HepG2 (cell line): Measurements from ENCODE around the gene NDRG3. TPM values are rescaled to one million over a fixed set of nuclear protein-coding genes. Genes with fewer than 3 reads are reported as not detected.
A peak's percentile ranks its signal among the peaks of the same experiment; 100 is the strongest.

Source experiments
- ATAC-seq: fragments of 200-7000 bp; cut with Tn5 transposase; 3 replicates; pipeline ENCODE4 v1.9.1; 2020; ENCODE audit warnings: mild to moderate bottlenecking, moderate library complexity
- BruUV-seq: library from RNA; stranded (reverse); fragments of 400-500 nt; replicated peaks from 2 replicates; lab custom pipeline; 2021; lab: Mats Ljungman, UMichigan
- CTCF ChIA-PET: fragments of 300-600 bp; formaldehyde crosslinking; extraction: SDS; loops from one replicate; lab custom pipeline; 2021; ENCODE audit warnings: low total read pairs, inconsistent platforms, low intra/inter-chr PET ratio; lab: Yijun Ruan, JAX
- POLR2A ChIA-PET: fragments of 350-600 bp; sonication (Branson Sonifier 250); formaldehyde crosslinking; loops from one replicate; lab custom pipeline; 2020; ENCODE audit warnings: antibody characterized with exemption, inconsistent platforms; lab: Yijun Ruan, JAX
- DNase-seq: peaks from one replicate; pipeline ENCODE4 v3.0.0-alpha.2; 2015; ENCODE audit warnings: low spot score
- FAIRE-seq: peaks from 3 replicates; lab custom pipeline; 2011; peaks lifted over from hg19 to GRCh38; lab: Jason Lieb, UNC
- H2AFZ ChIP-seq: one replicate; pipeline ENCODE4 v1.6.1; 2011; ENCODE audit warnings: low read length, inconsistent platforms
- H3K27ac ChIP-seq: fragments of 300-600 bp; 3 replicates; pipeline ENCODE4 v1.8.0; 2011; ENCODE audit warnings: mixed run types, mild to moderate bottlenecking, mixed read lengths, low read length, inconsistent platforms; ENCODE audit not compliant: insufficient read depth; ENCODE audit errors: extremely low read length
- H3K27me3 ChIP-seq, 2 experiments: fragments of 200-600 bp in 1 of 2; 2 replicates in 1 of 2; 3 replicates in 1 of 2; pipeline versions ENCODE4 v1.6.0 to v1.8.0; 2011; ENCODE audit warnings: low read length in 2 of 2, mild to moderate bottlenecking in 2 of 2, moderate library complexity in 2 of 2, inconsistent platforms in 1 of 2; ENCODE audit not compliant: insufficient read depth in 2 of 2, control insufficient read depth in 1 of 2
- H3K36me3 ChIP-seq, 2 experiments: fragments of 200-600 bp in 1 of 2; replicated peaks in 1 of 2; 2 replicates in 1 of 2; 3 replicates in 1 of 2; pipeline versions ENCODE4 v1.5.1 to v1.8.0; 2011; ENCODE audit warnings: low read length in 2 of 2, inconsistent platforms in 1 of 2; ENCODE audit not compliant: insufficient read depth in 2 of 2, control insufficient read depth in 1 of 2
- H3K4me1 ChIP-seq: 2 replicates; pipeline ENCODE4 v1.5.1; 2012; ENCODE audit warnings: low read length, inconsistent platforms; ENCODE audit not compliant: insufficient read depth
- H3K4me2 ChIP-seq: 2 replicates; pipeline ENCODE4 v1.6.0; 2011; ENCODE audit warnings: low read depth, low read length, inconsistent platforms
- H3K4me3 ChIP-seq, 3 experiments: fragments of 200-600 bp in 1 of 3; sonication (generic), shearing (Covaris generic) in 1 of 3; replicated peaks in 1 of 3; 2 replicates each; pipeline ENCODE4 v1.5.1; 2011 to 2016; ENCODE audit warnings: low read length in 3 of 3, inconsistent platforms in 2 of 3, low read depth in 2 of 3, mild to moderate bottlenecking in 2 of 3, control low read depth in 1 of 3, mixed read lengths in 1 of 3; ENCODE audit not compliant: insufficient read depth in 1 of 3
- H3K79me2 ChIP-seq: one replicate; pipeline ENCODE4 v1.6.1; 2011; ENCODE audit warnings: low read length, inconsistent platforms; ENCODE audit not compliant: insufficient read depth
- H3K9ac ChIP-seq: 2 replicates; pipeline ENCODE4 v1.6.0; 2011; ENCODE audit warnings: mild to moderate bottlenecking, low read depth, low read length, inconsistent platforms; ENCODE audit not compliant: insufficient read depth
- H3K9me3 ChIP-seq: 2 replicates; pipeline ENCODE4 v1.5.1; 2012; ENCODE audit warnings: mild to moderate bottlenecking, low read length
- H4K20me1 ChIP-seq: 2 replicates; pipeline ENCODE4 v1.6.0; 2011; ENCODE audit warnings: inconsistent platforms, mild to moderate bottlenecking, low read length, moderate library complexity; ENCODE audit not compliant: insufficient read depth
- GLI4 ChIP-seq: sonication (generic); formaldehyde crosslinking; IDR thresholded peaks from 2 replicates; pipeline ENCODE4 v1.5.1; 2020; ENCODE audit warnings: missing genetic modification reagents, mild to moderate bottlenecking, moderate library complexity, borderline replicate concordance
- KDM1A ChIP-seq: IDR thresholded peaks from 2 replicates; pipeline ENCODE4 v1.6.1; 2016; ENCODE audit warnings: missing compliant biosample characterization
- PHF5A ChIP-seq: IDR thresholded peaks from one replicate; pipeline ENCODE4 v1.6.1; 2018; ENCODE audit warnings: low read depth, missing genetic modification reagents; ENCODE audit not compliant: unreplicated experiment
- SAFB2 ChIP-seq: sonication (generic); formaldehyde crosslinking; IDR thresholded peaks from 2 replicates; pipeline ENCODE4 v1.5.1; 2020; ENCODE audit warnings: missing genetic modification reagents, low read depth, mild to moderate bottlenecking, borderline replicate concordance
- SP2 ChIP-seq: sonication (generic); formaldehyde crosslinking; IDR thresholded peaks from 2 replicates; pipeline ENCODE4 v1.5.1; 2020; ENCODE audit warnings: mild to moderate bottlenecking, missing genetic modification reagents
- TARDBP ChIP-seq: sonication (generic); formaldehyde crosslinking; IDR thresholded peaks from 2 replicates; pipeline ENCODE4 v1.8.0; 2022; ENCODE audit warnings: mild to moderate bottlenecking, missing genetic modification reagents
- TMF1 ChIP-seq: sonication (generic); formaldehyde crosslinking; IDR thresholded peaks from 2 replicates; pipeline ENCODE4 v1.8.1; 2022; ENCODE audit warnings: low read depth, missing genetic modification reagents
- XRCC5 ChIP-seq: fragments of 200-400 bp; formaldehyde crosslinking; optimal IDR thresholded peaks from 2 replicates; pipeline ENCODE3; 2017; ENCODE audit warnings: mild to moderate bottlenecking, low read length
- ZBTB20 ChIP-seq: sonication (generic); formaldehyde crosslinking; IDR thresholded peaks from 2 replicates; pipeline ENCODE4 v1.8.1; 2023; ENCODE audit warnings: missing genetic modification reagents, low read depth, mild to moderate bottlenecking, borderline replicate concordance
- ZNF18 ChIP-seq: sonication (generic); formaldehyde crosslinking; IDR thresholded peaks from 2 replicates; pipeline ENCODE4 v1.8.0; 2022; ENCODE audit warnings: mild to moderate bottlenecking, missing genetic modification reagents; ENCODE audit not compliant: insufficient replicate concordance
- ZNF224 ChIP-seq: sonication (generic); formaldehyde crosslinking; IDR thresholded peaks from 2 replicates; pipeline ENCODE4 v1.5.0; 2020; ENCODE audit warnings: mild to moderate bottlenecking, missing genetic modification reagents
- ZNF234 ChIP-seq: sonication (generic); formaldehyde crosslinking; conservative IDR thresholded peaks from 2 replicates; pipeline ENCODE4 v1.5.1; 2020; ENCODE audit warnings: mild to moderate bottlenecking, missing genetic modification reagents
- ZNF263 ChIP-seq: sonication (generic); formaldehyde crosslinking; IDR thresholded peaks from 2 replicates; pipeline ENCODE4 v1.4.0; 2020; ENCODE audit warnings: missing genetic modification reagents
- ZNF572 ChIP-seq: sonication (generic); formaldehyde crosslinking; IDR thresholded peaks from 2 replicates; pipeline ENCODE4 v1.5.1; 2020; ENCODE audit warnings: mild to moderate bottlenecking, missing genetic modification reagents
- ZNF598 ChIP-seq: sonication (generic); formaldehyde crosslinking; IDR thresholded peaks from 2 replicates; pipeline ENCODE4 v1.5.1; 2020; ENCODE audit warnings: mild to moderate bottlenecking, missing genetic modification reagents, borderline replicate concordance
- ZNF629 ChIP-seq: sonication (generic); formaldehyde crosslinking; conservative IDR thresholded peaks from 2 replicates; pipeline ENCODE4 v1.5.0; 2020; ENCODE audit warnings: missing genetic modification reagents
- ZSCAN25 ChIP-seq: sonication (generic); formaldehyde crosslinking; IDR thresholded peaks from 2 replicates; pipeline ENCODE4 v1.8.0; 2022; ENCODE audit warnings: mild to moderate bottlenecking, missing genetic modification reagents
- WGBS: methylation state at CpG from one replicate; pipeline ENCODE4 v1.1.6; 2017; ENCODE audit warnings: low lambda C conversion rate; 5-methylcytosine and 5-hydroxymethylcytosine counted together
- in situ Hi-C: cut with HindIII; loops from 2 replicates; pipeline ENCODE4 v1.10.0; 2017; ENCODE audit warnings: low pct_unique_long_range_greater_than_20kb; ENCODE audit not compliant: extremely low pct_ligation_motif_present
- intact Hi-C: fragments of 100-400 bp; cut with micrococcal nuclease; formaldehyde crosslinking; loops from one replicate; pipeline ENCODE4 v1.10.0; 2022; ENCODE audit not compliant: unreplicated experiment
- polyA plus RNA-seq, 8 experiments: library from polyadenylated mRNA; depleted of rRNA in 3 of 8; stranded (reverse) in 7 of 8; unstranded in 1 of 8; fragments of >200 nt; fragmentation: Illumina TruSeq in 4 of 8; extraction: Trizol in 4 of 8; gene quantifications; 2 replicates each; pipeline versions ENCODE4 v1.2.1 to v1.2.3, GENCODE V29; 2011 to 2016; ENCODE audit warnings: low read depth in 4 of 8, missing spikeins in 1 of 8, mixed read lengths in 1 of 8; ENCODE audit not compliant: insufficient read depth in 1 of 8
- total RNA-seq, 5 experiments: library from RNA; depleted of rRNA; stranded (reverse); fragments of >200 nt; fragmentation: Illumina TruSeq; extraction: Trizol; gene quantifications; 2 replicates each; pipeline ENCODE4 v1.2.3, GENCODE V29; 2016; ENCODE audit warnings: low read depth in 1 of 5
- TF ChIP-seq, protein P1 (sequence below): sonication (generic); formaldehyde crosslinking; IDR thresholded peaks from 2 replicates; pipeline ENCODE4 v1.4.0; 2020; ENCODE audit warnings: missing genetic modification reagents

The NDRG3 gene
- total and polyA plus RNA-seq, 2 of the 13 experiments (the other 11 are each of a cell fraction or from before 2014, with no cell fraction given), result 36.0 to 40.5 TPM

GRCh38 chr20:36644032-36644705, 101.7 kb downstream of the NDRG3 start (continued):
- TF ChIP-seq TMF1 (CRISPR knock-in tag) (no peak), ZBTB20 (CRISPR knock-in tag) (no peak)

- no peak overlapping the region for H3K4me3 ChIP-seq
- H2AFZ ChIP-seq, result no peak overlapping the region
- TF ChIP-seq ZNF18 (CRISPR knock-in tag) (peak; percentile 34), ZNF263 (CRISPR knock-in tag) (0 out of 2 replicates have a peak, but pooled peaks have one; percentile 3), ZNF234 (CRISPR knock-in tag) (0 out of 2 replicates have a peak, but pooled peaks have one; percentile 16), SP2 (no peak), SAFB2 (CRISPR knock-in tag) (no peak), ZSCAN25 (CRISPR knock-in tag) (0 out of 2 replicates have a peak, but pooled peaks have one; percentile 33), ZNF572 (CRISPR knock-in tag) (0 out of 2 replicates have a peak, but pooled peaks have one; percentile 50), PHF5A (no peak), ZNF598 (CRISPR knock-in tag) (0 out of 2 replicates have a peak, but pooled peaks have one; percentile 19), GLI4 (peak; percentile 24; the same call in 1 of the 2 replicates), TARDBP (CRISPR knock-in tag) (0 out of 2 replicates have a peak, but pooled peaks have one; percentile 5), XRCC5 (no peak), KDM1A (CRISPR knock-in tag) (no peak), ZNF629 (CRISPR knock-in tag) (peak; percentile 61; the same call in 1 of the 2 replicates), ZNF224 (CRISPR knock-in tag) (0 out of 2 replicates have a peak, but pooled peaks have one; percentile 13)
- TF ChIP-seq, protein P1, sequence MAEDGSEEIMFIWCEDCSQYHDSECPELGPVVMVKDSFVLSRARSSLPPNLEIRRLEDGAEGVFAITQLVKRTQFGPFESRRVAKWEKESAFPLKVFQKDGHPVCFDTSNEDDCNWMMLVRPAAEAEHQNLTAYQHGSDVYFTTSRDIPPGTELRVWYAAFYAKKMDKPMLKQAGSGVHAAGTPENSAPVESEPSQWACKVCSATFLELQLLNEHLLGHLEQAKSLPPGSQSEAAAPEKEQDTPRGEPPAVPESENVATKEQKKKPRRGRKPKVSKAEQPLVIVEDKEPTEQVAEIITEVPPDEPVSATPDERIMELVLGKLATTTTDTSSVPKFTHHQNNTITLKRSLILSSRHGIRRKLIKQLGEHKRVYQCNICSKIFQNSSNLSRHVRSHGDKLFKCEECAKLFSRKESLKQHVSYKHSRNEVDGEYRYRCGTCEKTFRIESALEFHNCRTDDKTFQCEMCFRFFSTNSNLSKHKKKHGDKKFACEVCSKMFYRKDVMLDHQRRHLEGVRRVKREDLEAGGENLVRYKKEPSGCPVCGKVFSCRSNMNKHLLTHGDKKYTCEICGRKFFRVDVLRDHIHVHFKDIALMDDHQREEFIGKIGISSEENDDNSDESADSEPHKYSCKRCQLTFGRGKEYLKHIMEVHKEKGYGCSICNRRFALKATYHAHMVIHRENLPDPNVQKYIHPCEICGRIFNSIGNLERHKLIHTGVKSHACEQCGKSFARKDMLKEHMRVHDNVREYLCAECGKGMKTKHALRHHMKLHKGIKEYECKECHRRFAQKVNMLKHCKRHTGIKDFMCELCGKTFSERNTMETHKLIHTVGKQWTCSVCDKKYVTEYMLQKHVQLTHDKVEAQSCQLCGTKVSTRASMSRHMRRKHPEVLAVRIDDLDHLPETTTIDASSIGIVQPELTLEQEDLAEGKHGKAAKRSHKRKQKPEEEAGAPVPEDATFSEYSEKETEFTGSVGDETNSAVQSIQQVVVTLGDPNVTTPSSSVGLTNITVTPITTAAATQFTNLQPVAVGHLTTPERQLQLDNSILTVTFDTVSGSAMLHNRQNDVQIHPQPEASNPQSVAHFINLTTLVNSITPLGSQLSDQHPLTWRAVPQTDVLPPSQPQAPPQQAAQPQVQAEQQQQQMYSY, result no peak
- H3K27ac ChIP-seq, result peak overlapping the region; percentile 79
- in situ Hi-C loops, result no loop called here
- no peak overlapping the region for H3K4me2 ChIP-seq
- H3K9ac ChIP-seq, result 0 out of 2 replicates have a peak overlapping the region, but pooled peaks have one; percentile 7
- H3K79me2 ChIP-seq, result no peaks in the 10 kb centered on the region
- H3K27me3 ChIP-seq, result no peaks in the 10 kb centered on the region
- ChIA-PET CTCF (no interaction called here), POLR2A (interaction anchor here (1.4 to 3.4 kb wide), 6 partner anchors 9 to 104 kb away, joined by 3 to 28 read pairs (median 8); partner anchors contain the start of genes NDRG3, RAB5IF and TGIF2)
- intact Hi-C loops, result no loop called here
- WGBS, result 95% methylated on average over 6 of the region's 6 CpGs
- DNase-seq, result no peak
- no peaks in the 10 kb centered on the region for H4K20me1 ChIP-seq
- BruUV-seq, result no TSS peak
- no peaks in the 10 kb centered on the region for H3K36me3 ChIP-seq
- H3K4me1 ChIP-seq, result peaks cover 78% of the 10 kb centered on the region
- no peak for ATAC-seq
- H3K9me3 ChIP-seq, result no peaks in the 10 kb centered on the region
- FAIRE-seq, result no peak
Measured at GRCh38 chr20:36642136-36642535, 103.8 kb downstream of the NDRG3 start.
